ENCODE results near the gene VAV3. TPM values are rescaled to one million over a fixed set of nuclear protein-coding genes. Genes with fewer than 3 reads are reported as not detected.
A peak's percentile ranks its signal among the peaks of the same experiment; 100 is the strongest.
"Not testable (repeated sequence)": the region's sequence is repeated elsewhere in the genome, so short reads cannot be mapped to it uniquely, and the experiment has no call there.

VAV3 gene
- total RNA-seq, 1 donor from 2014 or later: 50.7 TPM

DNA sequence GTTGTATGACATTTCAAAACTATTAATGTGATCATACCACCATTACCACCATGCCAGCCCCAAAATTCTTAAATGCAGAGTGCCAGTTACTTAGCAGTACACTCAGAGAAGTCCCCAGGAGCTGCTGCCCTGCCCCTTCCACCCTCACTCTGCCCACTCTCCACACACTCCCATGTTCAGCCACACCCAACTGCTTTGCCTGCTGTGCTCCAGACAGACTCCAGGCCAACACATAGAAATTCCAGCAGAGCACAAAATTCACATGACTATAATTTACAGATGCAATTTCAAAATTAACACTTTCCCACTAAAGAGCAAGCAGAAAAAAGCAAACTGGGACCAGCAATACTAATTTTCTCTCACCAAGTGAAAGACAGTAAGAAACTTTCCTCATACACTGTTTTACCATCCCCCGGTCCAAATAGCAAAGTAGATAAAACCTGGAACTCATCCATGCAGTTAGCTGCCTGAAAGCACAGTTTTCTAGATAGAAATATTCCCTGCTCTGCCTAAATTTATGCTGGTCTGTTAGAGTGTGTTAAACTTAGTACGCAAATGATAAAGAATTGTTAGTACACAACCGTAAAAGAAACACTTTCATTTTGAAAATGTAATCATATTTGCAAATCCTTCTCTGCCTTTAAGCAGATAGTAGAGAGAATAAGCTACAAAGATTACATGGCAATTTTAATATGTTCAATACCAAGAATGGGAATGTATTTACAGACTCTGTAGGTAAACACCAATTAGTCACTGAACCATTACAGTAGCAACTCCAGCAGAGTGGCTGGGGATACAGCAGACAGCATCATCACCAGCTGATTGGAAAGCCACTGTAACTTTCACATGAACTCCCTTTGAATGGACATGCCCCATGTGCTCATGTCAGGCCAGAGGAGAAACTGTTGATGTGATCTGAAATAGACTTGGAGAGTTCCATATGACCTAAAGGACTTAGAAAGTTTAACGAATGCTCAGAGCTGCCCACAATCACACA lies 176.5 kb downstream of the VAV3 start:
- no peak for ATAC-seq

- no peak for ATAC-seq
Observed at GRCh38 chr1:107787299-107787698, 177.7 kb downstream of the VAV3 start.

GRCh38 chr1:107786203-107786845 lies 178.7 kb downstream of the VAV3 start:
- ATAC-seq: no peak

- ATAC-seq: no peak
Observed at GRCh38 chr1:107785496-107786202, 179.3 kb downstream of the VAV3 start.

DNA sequence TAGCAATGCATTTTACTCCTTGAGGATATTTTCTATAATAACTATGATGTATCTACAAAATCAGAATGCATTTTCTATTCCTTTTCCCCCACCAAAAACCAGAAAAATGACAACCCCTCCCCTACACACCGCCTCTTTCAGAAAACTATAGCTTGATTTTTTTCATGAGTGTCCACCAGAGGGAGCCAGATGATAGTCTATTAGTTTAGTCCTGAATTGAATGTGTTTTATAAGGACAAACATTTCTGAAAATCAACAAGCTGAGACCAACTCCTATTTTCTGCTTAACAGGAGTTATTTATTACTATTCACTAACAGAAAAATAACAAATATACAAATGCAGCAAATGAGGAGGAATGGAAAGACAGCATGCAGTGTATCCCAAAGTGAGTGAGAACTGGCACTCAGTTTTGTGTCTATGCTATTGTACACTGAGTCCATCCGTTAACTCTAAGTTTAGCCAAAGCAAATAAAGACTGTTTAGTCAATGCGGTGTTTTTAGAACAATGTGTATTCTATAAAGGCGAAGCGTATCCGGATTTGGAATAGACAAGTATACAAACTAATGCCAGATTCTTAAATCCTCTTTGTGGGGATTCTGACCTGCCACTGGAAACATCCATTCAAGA lies 182.6 kb downstream of the VAV3 start:
- ATAC-seq: peak; percentile 58

DNA sequence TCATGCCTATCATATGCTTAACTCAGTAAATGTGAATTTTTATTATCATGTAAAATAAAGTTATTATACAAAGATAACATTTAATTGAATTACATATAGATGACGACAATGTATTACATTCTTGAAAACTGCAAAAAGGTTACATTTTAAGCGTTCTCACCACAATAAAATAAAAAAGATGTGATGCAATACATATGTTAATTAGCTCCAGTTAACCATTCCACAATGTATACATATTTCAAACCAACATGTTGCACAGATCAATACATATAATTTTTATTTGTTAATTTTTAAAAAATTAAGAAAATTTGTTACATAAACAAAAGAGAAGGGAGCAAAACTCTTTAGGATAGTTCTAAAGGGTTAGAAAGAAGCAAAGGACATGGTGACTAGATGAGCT lies 183.7 kb downstream of the VAV3 start:
- ATAC-seq: no peak

DNA sequence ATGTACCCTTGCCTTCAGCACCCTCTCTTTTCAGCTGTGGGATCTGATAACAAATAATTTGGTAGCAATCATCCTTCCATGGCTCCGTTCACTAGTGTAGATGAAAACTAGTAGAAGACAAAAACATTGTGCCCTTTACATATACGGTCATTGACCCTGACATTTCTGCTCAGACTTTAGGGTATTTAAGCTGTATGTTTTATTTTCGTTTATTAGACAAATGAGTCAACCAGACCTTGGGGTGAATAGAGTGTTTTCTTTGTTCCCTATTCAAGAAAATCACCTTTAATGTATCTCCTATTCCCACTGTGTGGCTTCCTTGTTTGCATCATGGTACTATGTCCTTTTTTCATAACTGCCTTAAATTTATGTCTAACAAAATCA lies 187.3 kb downstream of the VAV3 start:
- ATAC-seq: no peak

- peak; percentile 18 for ATAC-seq
Observed at GRCh38 chr1:107776900-107777663, 187.9 kb downstream of the VAV3 start.

DNA sequence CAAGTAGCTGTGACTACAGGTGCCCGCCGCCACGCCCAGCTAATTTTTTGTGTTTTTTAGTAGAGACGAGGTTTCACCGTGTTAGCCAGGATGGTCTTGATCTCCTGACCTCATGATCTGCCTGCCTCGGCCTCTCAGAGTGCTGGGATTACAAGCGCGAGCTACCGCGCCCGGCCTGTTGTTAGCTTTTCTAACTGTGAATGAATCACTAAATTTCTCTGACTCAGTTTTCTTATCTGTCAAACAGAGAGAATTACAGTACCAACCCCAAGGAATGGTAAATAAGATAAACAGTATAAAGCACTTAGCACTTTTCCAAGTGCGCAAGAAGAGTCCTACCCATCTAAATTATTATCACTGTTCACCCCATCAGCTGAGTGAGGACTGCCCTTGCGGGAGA lies 193.6 kb downstream of the VAV3 start:
- ATAC-seq: no peak

DNA sequence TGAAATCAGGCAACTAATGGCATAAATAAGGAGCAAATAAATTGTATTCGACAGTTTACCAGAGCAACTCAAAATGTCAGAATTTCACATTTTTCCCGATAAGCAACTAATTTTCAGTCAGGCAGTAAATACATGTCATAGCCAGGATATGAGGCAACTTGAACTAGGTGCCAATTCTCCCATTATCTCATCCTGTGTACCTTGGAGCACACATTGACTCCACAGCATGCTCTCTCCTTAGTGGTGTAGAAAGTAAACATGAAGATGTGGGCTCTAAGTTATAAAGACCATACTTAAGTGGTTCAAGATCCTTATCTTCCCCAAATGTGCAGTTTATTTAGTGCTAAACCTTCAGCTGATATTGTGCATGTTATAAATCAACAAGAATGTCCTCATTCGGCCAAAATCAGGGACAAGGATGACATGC lies 197.8 kb downstream of the VAV3 start:
- ATAC-seq: no peak

- ATAC-seq: no peak
Observed at GRCh38 chr1:107766533-107766932, 198.4 kb downstream of the VAV3 start.

GRCh38 chr1:107762751-107763390 lies 202.1 kb downstream of the VAV3 start:
- no peak for ATAC-seq

GRCh38 chr1:107760065-107760464 lies 204.9 kb downstream of the VAV3 start:
- ATAC-seq: no peak

DNA sequence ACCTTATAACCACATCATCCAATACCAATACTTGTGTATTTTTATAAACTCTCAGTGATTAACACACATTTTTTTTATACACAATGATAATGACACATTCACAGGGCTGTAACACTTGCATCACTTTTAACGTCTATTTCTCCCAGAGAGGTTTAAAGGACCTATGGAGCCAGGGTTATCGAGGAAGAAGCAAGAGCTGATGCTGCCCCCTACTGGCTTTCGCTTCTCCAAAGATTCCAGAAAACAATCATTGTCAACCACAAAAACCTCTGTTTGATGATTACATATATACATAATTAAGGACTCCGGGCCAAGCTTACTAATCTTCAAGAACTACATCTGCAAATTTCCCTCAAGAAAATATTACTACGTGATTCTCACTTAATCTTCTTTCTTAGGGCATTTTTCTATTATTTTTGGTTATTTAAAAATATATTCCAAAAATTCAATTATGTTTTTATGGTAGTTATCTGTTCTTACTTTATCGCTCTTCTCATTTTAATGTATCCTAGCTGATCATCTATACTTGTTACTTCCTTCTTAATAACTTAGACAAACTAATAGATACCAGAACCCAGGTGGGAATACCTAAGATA lies 214.5 kb downstream of the VAV3 start:
- peak; percentile 93 for ATAC-seq

GRCh38 chr1:107748531-107748930 lies 216.4 kb downstream of the VAV3 start:
- peak; percentile 55 for ATAC-seq

- ATAC-seq: no peak
Observed at GRCh38 chr1:107741242-107741641, 223.7 kb downstream of the VAV3 start.

GRCh38 chr1:107740579-107740978 lies 224.4 kb downstream of the VAV3 start:
- ATAC-seq: no peak

DNA sequence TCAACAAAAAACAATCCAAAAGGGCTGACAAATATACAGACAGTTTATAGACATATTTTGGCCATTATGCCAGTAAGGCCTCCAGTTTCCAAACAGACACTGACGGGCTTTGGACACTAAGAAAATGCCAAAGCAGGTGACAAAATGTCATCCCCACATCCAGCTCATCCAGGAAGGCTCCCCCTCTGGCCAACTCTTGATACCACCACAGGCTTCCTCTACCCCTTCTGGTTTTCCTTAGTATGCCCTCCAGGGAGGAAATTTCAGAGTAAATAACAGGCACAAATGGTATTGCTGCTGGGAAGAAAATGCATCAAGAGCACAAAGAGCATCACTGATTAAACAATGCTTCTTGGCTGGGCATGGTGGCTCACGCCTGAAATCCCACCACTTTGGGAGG lies 225.3 kb downstream of the VAV3 start:
- ATAC-seq: no peak

GRCh38 chr1:107739201-107739600 lies 225.8 kb downstream of the VAV3 start:
- ATAC-seq: peak; percentile 99

DNA sequence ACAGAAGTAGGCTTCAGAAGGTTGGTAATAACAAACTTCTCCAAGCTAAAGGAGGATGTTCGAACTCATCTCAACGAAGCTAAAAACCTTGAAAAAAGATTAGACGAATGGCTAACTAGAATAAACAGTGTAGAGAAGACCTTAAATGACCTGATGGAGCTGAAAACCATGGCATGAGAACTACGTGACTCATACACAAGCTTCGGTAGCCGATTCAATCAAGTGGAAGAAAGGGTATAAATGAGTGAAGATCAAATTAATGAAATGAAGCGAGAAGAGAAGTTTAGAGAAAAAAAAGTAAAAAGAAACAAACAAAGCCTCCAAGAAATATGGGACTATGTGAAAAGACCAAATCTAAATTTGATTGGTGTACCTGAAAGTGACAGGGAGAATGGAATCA lies 231.6 kb downstream of the VAV3 start:
- not testable (repeated sequence) for ATAC-seq

DNA sequence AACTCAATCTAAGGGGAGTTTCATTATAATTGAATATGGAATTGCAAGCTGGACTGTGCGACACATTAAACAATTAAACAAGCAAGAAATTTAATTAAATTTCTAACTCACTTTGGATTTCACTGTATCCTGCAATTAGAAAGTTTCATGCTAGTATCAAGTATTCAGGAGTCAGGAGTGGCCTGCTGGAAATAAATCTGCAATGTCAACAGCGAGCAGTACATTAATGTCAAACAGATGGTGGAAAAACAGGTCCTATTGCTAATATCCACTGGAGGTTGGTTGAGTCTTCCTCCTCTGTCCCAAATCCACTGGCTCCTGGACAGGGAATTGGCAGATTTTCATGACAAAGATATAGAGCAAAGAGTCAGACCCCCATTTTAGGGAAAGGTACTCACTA lies 237.1 kb downstream of the VAV3 start:
- no peak for ATAC-seq

All from esophagus mucosa (tissue), 1 donor.